Measurements from ENCODE around the gene FN3KRP. TPM values are rescaled to one million over a fixed set of nuclear protein-coding genes. Genes with fewer than 3 reads are reported as not detected.

Gene FN3KRP
- total and polyA plus RNA-seq, 8 donors = 1.2 to 50.7 (median 20.8) TPM

- Histone ChIP-seq H3K27me3 (no peaks in the 10 kb centered on the region), H3K4me3 (no peak overlapping the region), H3K27ac (peak overlapping the region in 2 of 5 donors; percentile 8 to 73), H3K4me1 (peaks cover 11 to 45% (median 32%) of the 10 kb centered on the region in 4 donors), H3K9me3 (peaks cover 0 to under 1% (median 0%) of the 10 kb centered on the region in 4 donors), H3K36me3 (peaks cover 4 to 20% (median 16%) of the 10 kb centered on the region in 4 donors)
- WGBS, 5 donors = 64 to 87% (median 71%) methylated on average over 8 of the region's 8 CpGs
- TF ChIP-seq POLR2AphosphoS5 (IDR thresholded peaks at IDR 0.05) = no peak
- TF ChIP-seq POLR2A (IDR thresholded peaks at IDR 0.05) = no peak
- TF ChIP-seq CTCF (IDR thresholded peaks at IDR 0.05) = no peak
- TF ChIP-seq EP300 (IDR thresholded peaks at IDR 0.05) = no peak
- DNase-seq = no peak
- intact Hi-C loops (cut with DNase I; ENCODE audit: low total_unique reads) = no loop called here
Measured at GRCh38 chr17:82689077-82689476, 27.4 kb upstream of the FN3KRP start.

GRCh38 chr17:82690786-82691489 lies 25.6 kb upstream of the FN3KRP start:
- H3K36me3 ChIP-seq = peaks cover 4 to 23% (median 14%) of the 10 kb centered on the region in 4 donors
- no peak for TF ChIP-seq CTCF (IDR thresholded peaks at IDR 0.05)
- no peak for TF ChIP-seq EP300 (IDR thresholded peaks at IDR 0.05)
- no peak for TF ChIP-seq POLR2AphosphoS5 (IDR thresholded peaks at IDR 0.05)
- TF ChIP-seq POLR2A (IDR thresholded peaks at IDR 0.05) = no peak
- H3K4me3 ChIP-seq = no peak overlapping the region
- intact Hi-C loops (cut with DNase I; ENCODE audit: low total_unique reads) = no loop called here
- H3K4me1 ChIP-seq = peaks cover 11 to 47% (median 27%) of the 10 kb centered on the region in 4 donors
- peaks cover 0 to 13% (median 6%) of the 10 kb centered on the region in 4 donors for H3K9me3 ChIP-seq
- DNase-seq = no peak
- H3K27me3 ChIP-seq = no peaks in the 10 kb centered on the region
- peak overlapping the region in 1 of 5 donors; percentile 11 for H3K27ac ChIP-seq
- 60 to 76% (median 63%) methylated on average over 17 to 18 of the region's 18 CpGs for WGBS, 5 donors

- peaks cover 4 to 23% (median 14%) of the 10 kb centered on the region in 4 donors for H3K36me3 ChIP-seq
- intact Hi-C loops (cut with DNase I; ENCODE audit: low total_unique reads) = no loop called here
- H3K4me3 ChIP-seq = no peak overlapping the region
- peaks cover 8 to 50% (median 28%) of the 10 kb centered on the region in 4 donors for H3K4me1 ChIP-seq
- H3K27me3 ChIP-seq = peaks cover 0 to 2% (median 0%) of the 10 kb centered on the region in 3 donors
- no peak for DNase-seq
- TF ChIP-seq CTCF (IDR thresholded peaks at IDR 0.05) = no peak
- no peak for TF ChIP-seq POLR2A (IDR thresholded peaks at IDR 0.05)
- no peak for TF ChIP-seq EP300 (IDR thresholded peaks at IDR 0.05)
- TF ChIP-seq POLR2AphosphoS5 (IDR thresholded peaks at IDR 0.05) = no peak
- H3K27ac ChIP-seq = no peak overlapping the region
- WGBS, 5 donors = 85 to 94% (median 88%) methylated on average over 7 to 14 of the region's 17 CpGs
- peaks cover 0 to 13% (median 6%) of the 10 kb centered on the region in 4 donors for H3K9me3 ChIP-seq
Measured at GRCh38 chr17:82691714-82692113, 24.8 kb upstream of the FN3KRP start.

- H3K4me1 ChIP-seq = peaks cover 6 to 50% (median 30%) of the 10 kb centered on the region in 4 donors
- 73 to 83% (median 79%) methylated on average over 13 to 16 of the region's 16 CpGs for WGBS, 5 donors
- no peak overlapping the region for H3K4me3 ChIP-seq
- no peak for DNase-seq
- H3K9me3 ChIP-seq = peaks cover 0 to 13% (median 6%) of the 10 kb centered on the region in 4 donors
- H3K27me3 ChIP-seq = peaks cover 0 to 7% (median 0%) of the 10 kb centered on the region in 3 donors
- intact Hi-C loops (cut with DNase I; ENCODE audit: low total_unique reads) = no loop called here
- peaks cover 4 to 23% (median 14%) of the 10 kb centered on the region in 4 donors for H3K36me3 ChIP-seq
- TF ChIP-seq CTCF (IDR thresholded peaks at IDR 0.05) (no peak), POLR2AphosphoS5 (IDR thresholded peaks at IDR 0.05) (no peak), POLR2A (IDR thresholded peaks at IDR 0.05) (no peak), EP300 (IDR thresholded peaks at IDR 0.05) (no peak)
- H3K27ac ChIP-seq = no peak overlapping the region
Measured at GRCh38 chr17:82692268-82692667, 24.2 kb upstream of the FN3KRP start.

Data from stomach (tissue), 9 donors.